Heart left ventricle (tissue), 13 donors: ENCODE data around the gene ZNF550.

Experiments
- POLR2A ChIP-seq, 2 donors: fragments of 450-650 bp; IDR thresholded peaks; one replicate each; pipeline ENCODE4 v1.6.1; 2017; ENCODE audit warnings: antibody characterized with exemption in 2 of 2, mild to moderate bottlenecking in 2 of 2, moderate library complexity in 2 of 2
- TF ChIP-seq, protein P1 (sequence below), 12 donors: fragments of 200-600 bp; sonication (generic) in 4 of 12; IDR thresholded peaks; one replicate each; pipeline versions ENCODE4 v1.5.0 to v1.8.0; 2018 to 2022; ENCODE audit warnings: antibody characterized with exemption in 12 of 12, mild to moderate bottlenecking in 5 of 12
- donor health status: ischemic (EF 13 %, LVEDD 7.1; RV severe dilation, severe dysfunction).
- donor health status: DM: no; HTN: yes; CAD: no.
- donor health status: DM: no; HTN: no; CAD: no.
- donor health status: ischemic (EF 25% LVEDD 6.9; RV normal size, moderate dysfunction).
- donor health status: ischemic (EF 25% LVEDD 5.7; RV mildly dilated, moderate dysfunction).
- donor health status: ischemic (EF 35%, LVEDD 5.7; RV mildly dilated, moderate dysfunction).
- donor health status: nonischemic (EF 11% LVEDD 7.7; RV severe dilation, severe dysfunction).
- donor health status: DM: yes; HTN: yes; CAD: no.
- donor health status: PGD.
- donor health status: ischemic (EF 29% LVEDD 5.4; RV normal size, mild dysfunction).
- donor health status: nonischemic (EF 23%, LVEDD 6.1; RV moderate dilation, normal function).

DNA sequence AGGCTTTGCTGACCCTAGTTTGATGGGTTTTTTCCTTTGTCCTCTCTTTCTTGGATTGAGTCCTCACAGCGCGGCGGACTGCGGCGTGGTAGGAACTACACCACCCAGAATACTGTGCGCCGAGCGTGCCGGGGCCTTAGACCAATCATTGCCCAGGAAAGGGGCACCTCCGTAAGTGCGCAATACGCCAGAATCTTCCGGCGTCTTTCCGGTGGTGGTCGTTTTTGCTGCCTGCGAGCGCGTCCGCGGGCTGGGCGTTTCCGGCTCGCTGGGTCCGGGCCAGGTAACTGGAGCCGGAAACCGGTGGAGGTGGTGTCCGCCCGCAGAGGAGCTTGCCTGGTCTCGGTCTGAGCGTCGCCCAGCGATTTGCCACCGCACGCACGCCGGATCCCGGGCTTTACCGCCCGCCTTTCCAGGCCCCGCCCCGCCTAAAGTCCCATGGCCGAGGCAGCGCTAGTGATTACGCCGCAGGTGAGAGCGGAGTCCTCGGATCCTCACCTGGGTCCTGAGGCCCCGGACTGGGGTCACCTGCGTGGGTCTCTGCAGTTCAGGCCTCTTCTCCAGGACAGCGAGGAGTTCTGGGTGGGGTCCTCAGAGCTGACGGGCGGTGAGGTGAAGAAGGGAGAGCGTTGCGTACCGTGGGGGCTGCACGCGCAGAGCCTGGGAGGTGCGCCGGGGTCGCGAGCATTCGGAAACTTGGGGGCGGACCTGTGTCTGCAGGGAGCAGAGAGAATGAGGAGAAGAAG is 32.4 kb downstream of the ZNF550 start, which contains the start of gene ZNF549:
- TF ChIP-seq, protein P1, sequence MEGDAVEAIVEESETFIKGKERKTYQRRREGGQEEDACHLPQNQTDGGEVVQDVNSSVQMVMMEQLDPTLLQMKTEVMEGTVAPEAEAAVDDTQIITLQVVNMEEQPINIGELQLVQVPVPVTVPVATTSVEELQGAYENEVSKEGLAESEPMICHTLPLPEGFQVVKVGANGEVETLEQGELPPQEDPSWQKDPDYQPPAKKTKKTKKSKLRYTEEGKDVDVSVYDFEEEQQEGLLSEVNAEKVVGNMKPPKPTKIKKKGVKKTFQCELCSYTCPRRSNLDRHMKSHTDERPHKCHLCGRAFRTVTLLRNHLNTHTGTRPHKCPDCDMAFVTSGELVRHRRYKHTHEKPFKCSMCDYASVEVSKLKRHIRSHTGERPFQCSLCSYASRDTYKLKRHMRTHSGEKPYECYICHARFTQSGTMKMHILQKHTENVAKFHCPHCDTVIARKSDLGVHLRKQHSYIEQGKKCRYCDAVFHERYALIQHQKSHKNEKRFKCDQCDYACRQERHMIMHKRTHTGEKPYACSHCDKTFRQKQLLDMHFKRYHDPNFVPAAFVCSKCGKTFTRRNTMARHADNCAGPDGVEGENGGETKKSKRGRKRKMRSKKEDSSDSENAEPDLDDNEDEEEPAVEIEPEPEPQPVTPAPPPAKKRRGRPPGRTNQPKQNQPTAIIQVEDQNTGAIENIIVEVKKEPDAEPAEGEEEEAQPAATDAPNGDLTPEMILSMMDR (IDR thresholded peaks at IDR 0.05): no peak
- peak in 1 of 2 donors; percentile 46 for TF ChIP-seq POLR2A (IDR thresholded peaks at IDR 0.05)
